Lower leg skin (tissue), 3 donors: ENCODE results near the gene IL17D.

Experiments used
- CTCF ChIP-seq, 3 donors: fragments of 450-650 bp; IDR thresholded peaks; one replicate each; pipeline ENCODE4 v1.5.1; 2016; ENCODE audit warnings: antibody characterized with exemption in 3 of 3, mild to moderate bottlenecking in 3 of 3, moderate library complexity in 2 of 3
- POLR2A ChIP-seq, 2 donors: fragments of 450-650 bp; IDR thresholded peaks; one replicate each; pipeline ENCODE4 v1.6.1; 2016 to 2017; ENCODE audit warnings: antibody characterized with exemption in 2 of 2, mild to moderate bottlenecking in 1 of 2, moderate library complexity in 1 of 2

DNA sequence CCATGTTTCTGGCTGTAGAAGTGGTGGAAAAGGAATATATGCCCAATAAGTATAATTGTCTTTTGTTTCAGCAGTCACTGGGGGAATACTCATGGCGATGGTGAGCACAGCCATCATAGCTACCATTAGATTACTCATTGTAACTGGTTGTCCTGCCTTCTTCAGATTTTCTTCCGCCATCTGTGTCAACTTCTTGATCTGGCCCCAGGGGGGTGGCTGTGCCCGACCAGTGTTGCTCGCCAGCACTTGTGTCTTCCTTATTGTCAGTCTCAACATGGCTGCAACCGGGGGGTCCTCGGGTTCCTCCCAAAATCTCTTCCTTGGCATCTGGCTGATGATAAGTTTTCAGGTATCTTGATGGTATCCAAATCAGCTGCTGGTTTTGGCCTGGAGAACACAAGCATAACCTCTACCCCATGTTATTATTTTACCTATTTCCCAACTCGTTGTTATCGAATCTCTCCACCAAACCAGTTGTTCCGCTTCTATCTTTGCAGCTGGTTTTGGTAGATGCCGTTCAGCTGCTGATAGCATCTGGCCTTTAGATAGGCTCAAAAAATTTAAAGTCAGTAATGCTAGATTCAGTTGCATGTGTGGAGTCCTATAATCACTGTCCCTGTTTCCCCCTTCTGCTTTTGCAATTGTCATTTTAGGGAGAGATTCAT is 23.0 kb upstream of the IL17D start:
- TF ChIP-seq CTCF (IDR thresholded peaks at IDR 0.05) (no peak), POLR2A (IDR thresholded peaks at IDR 0.05) (no peak)
